CD4-positive, CD25-positive, alpha-beta regulatory T cell (primary cell): ENCODE measurements around the gene RASSF1. TPM values are rescaled to one million over a fixed set of nuclear protein-coding genes. Genes with fewer than 3 reads are reported as not detected.

Experiments used
- ATAC-seq, 2 donors: fragments of 150-1000 bp; cut with Tn5 transposase; one replicate each; pipeline ENCODE4 v1.10.0; 2021; ENCODE audit warnings: low read depth in 2 of 2, moderate number of reproducible peaks in 2 of 2, moderate library complexity in 1 of 2
- DNase-seq, 3 donors: peaks; one replicate each; pipeline versions ENCODE4 v3.0.0 to v3.0.0-alpha.2; 2012 to 2022; ENCODE audit warnings: mixed read lengths in 1 of 3
- H3K27ac ChIP-seq: one replicate; pipeline ENCODE4 v1.7.0; 2013; ENCODE audit warnings: mild to moderate bottlenecking, low read length; ENCODE audit not compliant: insufficient read depth, poor library complexity, severe bottlenecking
- H3K27me3 ChIP-seq: one replicate; pipeline ENCODE4 v1.7.0; 2013; ENCODE audit warnings: low read length; ENCODE audit not compliant: control insufficient read depth, insufficient read depth
- H3K36me3 ChIP-seq: one replicate; pipeline ENCODE4 v1.7.0; 2013; ENCODE audit warnings: mild to moderate bottlenecking, low read length, moderate library complexity; ENCODE audit not compliant: control insufficient read depth, insufficient read depth
- H3K4me1 ChIP-seq: 2 replicates; pipeline ENCODE4 v1.7.0; 2013; ENCODE audit warnings: mild to moderate bottlenecking, low read length; ENCODE audit not compliant: insufficient read depth, control insufficient read depth, poor library complexity, severe bottlenecking
- H3K4me3 ChIP-seq: one replicate; pipeline ENCODE4 v1.7.0; 2013; ENCODE audit warnings: low read depth, mild to moderate bottlenecking, low read length, moderate library complexity
- H3K9me3 ChIP-seq, 2 experiments: 1 replicate in 1 of 2; 2 replicates in 1 of 2; pipeline ENCODE4 v1.7.0; 2013; ENCODE audit warnings: low read length in 2 of 2, mild to moderate bottlenecking in 1 of 2, moderate library complexity in 1 of 2; ENCODE audit not compliant: control insufficient read depth in 2 of 2
- H3K27ac Mint-ChIP-seq, 3 donors: one replicate each; pipeline ENCODE4 v1.8.0; 2020 to 2022; ENCODE audit warnings: mild to moderate bottlenecking in 3 of 3, mixed read lengths in 3 of 3, moderate library complexity in 2 of 3
- H3K27me3 Mint-ChIP-seq: one replicate; pipeline ENCODE4 v1.8.0; 2022; ENCODE audit warnings: mild to moderate bottlenecking, mixed read lengths
- H3K36me3 Mint-ChIP-seq: one replicate; pipeline ENCODE4 v1.8.0; 2020; ENCODE audit warnings: mixed read lengths
- H3K4me1 Mint-ChIP-seq, 4 donors: one replicate each; pipeline ENCODE4 v1.8.0; 2020 to 2022; ENCODE audit warnings: mixed read lengths in 4 of 4, mild to moderate bottlenecking in 1 of 4
- H3K4me3 Mint-ChIP-seq, 4 donors: one replicate each; pipeline ENCODE4 v1.8.0; 2020 to 2022; ENCODE audit warnings: mild to moderate bottlenecking in 4 of 4, mixed read lengths in 4 of 4, moderate library complexity in 3 of 4
- H3K9me3 Mint-ChIP-seq, 7 donors: one replicate each; pipeline ENCODE4 v1.8.0; 2020 to 2022; ENCODE audit warnings: mixed read lengths in 7 of 7, mild to moderate bottlenecking in 3 of 7, moderate library complexity in 2 of 7
- polyA plus RNA-seq, 4 donors: library from polyadenylated mRNA; unstranded; fragments of 300-500 nt; fragmentation: Illumina TruSeq; gene quantifications; one replicate each; pipeline ENCODE4 v1.2.3, GENCODE V29; 2021
- total RNA-seq: library from RNA; stranded (reverse); gene quantifications from one replicate; pipeline ENCODE4 v1.2.3, GENCODE V29; 2022

Gene RASSF1
- total and polyA plus RNA-seq, 5 donors from 2014 or later = 48.4 to 76.0 (median 57.1) TPM

GRCh38 chr3:50381383-50381782 lies 40.7 kb upstream of the RASSF1 start:
- no peaks in the 10 kb centered on the region for H3K36me3 ChIP-seq
- ATAC-seq (no peak), DNase-seq (no peak)
- Mint-ChIP-seq H3K36me3 (no peaks in the 10 kb centered on the region), H3K4me3 (no peak overlapping the region), H3K9me3 (peaks cover 0 to 2% (median 0%) of the 10 kb centered on the region in 7 donors), H3K27ac (no peak overlapping the region), H3K4me1 (no peaks in the 10 kb centered on the region), H3K27me3 (peaks cover 5% of the 10 kb centered on the region)
- H3K4me3 ChIP-seq = no peak overlapping the region
- no peaks in the 10 kb centered on the region for H3K4me1 ChIP-seq
- no peaks in the 10 kb centered on the region for H3K9me3 ChIP-seq
- no peak overlapping the region for H3K27ac ChIP-seq
- H3K27me3 ChIP-seq = no peaks in the 10 kb centered on the region

- Histone ChIP-seq H3K27ac (no peak overlapping the region), H3K4me3 (no peak overlapping the region), H3K36me3 (no peaks in the 10 kb centered on the region), H3K27me3 (no peaks in the 10 kb centered on the region), H3K4me1 (no peaks in the 10 kb centered on the region), H3K9me3 (no peaks in the 10 kb centered on the region)
- Mint-ChIP-seq H3K36me3 (no peaks in the 10 kb centered on the region), H3K9me3 (peaks cover 0 to 2% (median 0%) of the 10 kb centered on the region in 7 donors), H3K27me3 (peaks cover 5% of the 10 kb centered on the region), H3K4me3 (no peak overlapping the region), H3K4me1 (no peaks in the 10 kb centered on the region), H3K27ac (no peak overlapping the region)
- DNase-seq (no peak), ATAC-seq (no peak)
These were observed 39.9 kb upstream of the RASSF1 start for GRCh38 chr3:50380405-50381085.

GRCh38 chr3:50378757-50379156 lies 38.1 kb upstream of the RASSF1 start:
- H3K4me1 ChIP-seq = no peaks in the 10 kb centered on the region
- H3K4me3 ChIP-seq = no peak overlapping the region
- DNase-seq (no peak), ATAC-seq (no peak)
- H3K36me3 ChIP-seq = no peaks in the 10 kb centered on the region
- H3K27ac Mint-ChIP-seq = no peak overlapping the region
- H3K27me3 ChIP-seq = no peaks in the 10 kb centered on the region
- H3K9me3 ChIP-seq = no peaks in the 10 kb centered on the region
- no peak overlapping the region for H3K27ac ChIP-seq
- H3K27me3 Mint-ChIP-seq = peaks cover 5% of the 10 kb centered on the region
- no peak overlapping the region for H3K4me3 Mint-ChIP-seq
- H3K9me3 Mint-ChIP-seq = peaks cover 0 to 2% (median 0%) of the 10 kb centered on the region in 7 donors
- H3K4me1 Mint-ChIP-seq = no peaks in the 10 kb centered on the region
- H3K36me3 Mint-ChIP-seq = no peaks in the 10 kb centered on the region

- Mint-ChIP-seq H3K9me3 (peaks cover 0 to 2% (median 0%) of the 10 kb centered on the region in 7 donors), H3K4me3 (no peak overlapping the region), H3K36me3 (no peaks in the 10 kb centered on the region), H3K27me3 (peaks cover 5% of the 10 kb centered on the region), H3K27ac (no peak overlapping the region), H3K4me1 (peaks cover 0 to 3% (median 0%) of the 10 kb centered on the region in 4 donors)
- no peak for ATAC-seq
- Histone ChIP-seq H3K4me1 (peaks cover 3% of the 10 kb centered on the region), H3K36me3 (no peaks in the 10 kb centered on the region), H3K9me3 (no peaks in the 10 kb centered on the region), H3K27me3 (no peaks in the 10 kb centered on the region), H3K27ac (no peak overlapping the region), H3K4me3 (no peak overlapping the region)
- DNase-seq = no peak
These were observed 37.4 kb upstream of the RASSF1 start for GRCh38 chr3:50378024-50378423.

GRCh38 chr3:50375258-50375931 lies 34.8 kb upstream of the RASSF1 start:
- H3K36me3 Mint-ChIP-seq = no peaks in the 10 kb centered on the region
- DNase-seq (no peak), ATAC-seq (no peak)
- H3K27me3 Mint-ChIP-seq = peaks cover 17% of the 10 kb centered on the region
- Histone ChIP-seq H3K4me1 (peaks cover 3% of the 10 kb centered on the region), H3K36me3 (no peaks in the 10 kb centered on the region), H3K9me3 (no peaks in the 10 kb centered on the region), H3K27ac (no peak overlapping the region), H3K4me3 (no peak overlapping the region), H3K27me3 (no peaks in the 10 kb centered on the region)
- H3K9me3 Mint-ChIP-seq = peaks cover 0 to 4% (median 0%) of the 10 kb centered on the region in 7 donors
- H3K4me1 Mint-ChIP-seq = peaks cover 0 to 8% (median 0%) of the 10 kb centered on the region in 4 donors
- H3K27ac Mint-ChIP-seq = peak overlapping the region in 1 of 3 donors; percentile 35
- H3K4me3 Mint-ChIP-seq = no peak overlapping the region

- Histone ChIP-seq H3K9me3 (no peaks in the 10 kb centered on the region), H3K4me1 (peaks cover 3% of the 10 kb centered on the region), H3K4me3 (no peak overlapping the region), H3K27ac (no peak overlapping the region), H3K27me3 (no peaks in the 10 kb centered on the region), H3K36me3 (no peaks in the 10 kb centered on the region)
- peaks cover 0 to 8% (median 0%) of the 10 kb centered on the region in 4 donors for H3K4me1 Mint-ChIP-seq
- H3K27ac Mint-ChIP-seq = no peak overlapping the region
- H3K27me3 Mint-ChIP-seq = peaks cover 17% of the 10 kb centered on the region
- peaks cover 0 to 4% (median 0%) of the 10 kb centered on the region in 7 donors for H3K9me3 Mint-ChIP-seq
- no peaks in the 10 kb centered on the region for H3K36me3 Mint-ChIP-seq
- DNase-seq (no peak), ATAC-seq (no peak)
- H3K4me3 Mint-ChIP-seq = no peak overlapping the region
These were observed 34.0 kb upstream of the RASSF1 start for GRCh38 chr3:50374363-50375257.

- H3K9me3 ChIP-seq = no peaks in the 10 kb centered on the region
- Mint-ChIP-seq H3K36me3 (no peaks in the 10 kb centered on the region), H3K27me3 (peaks cover 17% of the 10 kb centered on the region), H3K27ac (peak overlapping the region in 1 of 3 donors; percentile 56), H3K9me3 (peaks cover 0 to 4% (median 0%) of the 10 kb centered on the region in 7 donors), H3K4me1 (peaks cover 0 to 17% (median 0%) of the 10 kb centered on the region in 4 donors), H3K4me3 (no peak overlapping the region)
- H3K36me3 ChIP-seq = no peaks in the 10 kb centered on the region
- H3K27me3 ChIP-seq = no peaks in the 10 kb centered on the region
- ATAC-seq = no peak
- no peak for DNase-seq
- no peak overlapping the region for H3K4me3 ChIP-seq
- H3K4me1 ChIP-seq = peaks cover 3% of the 10 kb centered on the region
- H3K27ac ChIP-seq = no peak overlapping the region
These were observed 32.8 kb upstream of the RASSF1 start for GRCh38 chr3:50373146-50374051.
